ENCODE results near the gene SLFNL1.

SLFNL1 gene

DNA sequence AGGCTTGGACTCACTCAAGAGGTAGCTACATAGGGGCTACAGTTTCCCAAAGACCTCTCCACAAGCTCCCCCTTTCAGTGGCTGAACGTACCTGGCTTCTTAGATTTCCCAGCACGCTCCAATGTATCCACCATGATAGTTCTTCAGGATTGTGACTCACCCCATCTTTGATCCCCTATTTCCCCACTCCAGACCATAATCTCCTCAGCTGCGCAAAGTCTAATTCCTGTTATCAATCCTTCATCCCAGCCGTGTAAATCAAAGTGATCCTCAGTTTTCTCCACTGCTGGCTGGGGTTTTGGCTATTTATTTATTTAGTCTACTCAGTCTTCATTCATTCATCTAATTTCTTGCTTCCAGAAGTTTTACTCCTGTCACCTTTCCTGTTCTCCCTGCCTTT lies 55.1 kb downstream of the SLFNL1 start:
- no peak for DNase-seq (ENCODE audit: insufficient read length, low spot score)
- no peak for FAIRE-seq
